GM18907 (cell line): ENCODE results near the gene PARP1.

Experiments
- ATAC-seq: cut with Tn5 transposase; IDR thresholded peaks from one replicate; pipeline ENCODE4 v1.9.1; 2021; ENCODE audit warnings: mild to moderate bottlenecking, moderate library complexity; ENCODE audit not compliant: unreplicated experiment

Gene PARP1

DNA sequence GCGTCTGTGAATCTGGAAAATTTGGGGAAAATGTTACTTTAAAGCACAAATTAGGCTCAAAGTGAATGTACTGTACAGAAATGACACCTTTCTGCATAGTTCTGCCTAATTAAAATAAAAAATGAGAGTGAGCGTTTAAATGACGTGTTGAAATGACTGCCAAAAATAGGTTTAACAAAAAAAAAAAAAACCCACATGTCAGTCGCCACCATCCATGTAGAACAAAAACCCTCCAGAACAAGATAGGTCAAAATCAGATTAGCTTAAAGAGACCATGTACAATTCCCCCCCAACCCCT is 745 bp downstream of the PARP1 start:
- no peak for ATAC-seq

DNA sequence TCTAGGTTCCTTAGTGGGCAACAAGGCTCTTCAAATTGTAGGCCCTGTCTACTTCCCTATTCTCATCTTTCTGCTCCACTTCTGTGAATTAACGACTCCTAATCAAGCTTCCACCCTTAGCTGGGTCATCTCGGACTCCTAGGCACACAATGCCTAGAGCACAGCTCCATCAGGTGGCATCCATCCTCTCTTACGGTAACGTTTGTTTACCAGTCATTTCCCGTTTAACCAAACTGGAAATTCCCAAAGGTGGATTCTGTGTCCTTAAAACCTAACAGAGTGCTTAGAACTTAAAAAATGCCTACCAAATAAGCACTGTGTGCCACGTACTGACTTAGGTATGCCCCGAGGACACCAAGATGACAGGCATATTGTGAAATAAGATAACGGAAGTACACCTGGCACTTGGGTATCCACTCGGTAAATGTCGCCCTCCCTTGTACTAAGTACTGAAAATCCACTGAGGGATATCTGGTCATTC is 1.5 kb downstream of the PARP1 start:
- no peak for ATAC-seq

DNA sequence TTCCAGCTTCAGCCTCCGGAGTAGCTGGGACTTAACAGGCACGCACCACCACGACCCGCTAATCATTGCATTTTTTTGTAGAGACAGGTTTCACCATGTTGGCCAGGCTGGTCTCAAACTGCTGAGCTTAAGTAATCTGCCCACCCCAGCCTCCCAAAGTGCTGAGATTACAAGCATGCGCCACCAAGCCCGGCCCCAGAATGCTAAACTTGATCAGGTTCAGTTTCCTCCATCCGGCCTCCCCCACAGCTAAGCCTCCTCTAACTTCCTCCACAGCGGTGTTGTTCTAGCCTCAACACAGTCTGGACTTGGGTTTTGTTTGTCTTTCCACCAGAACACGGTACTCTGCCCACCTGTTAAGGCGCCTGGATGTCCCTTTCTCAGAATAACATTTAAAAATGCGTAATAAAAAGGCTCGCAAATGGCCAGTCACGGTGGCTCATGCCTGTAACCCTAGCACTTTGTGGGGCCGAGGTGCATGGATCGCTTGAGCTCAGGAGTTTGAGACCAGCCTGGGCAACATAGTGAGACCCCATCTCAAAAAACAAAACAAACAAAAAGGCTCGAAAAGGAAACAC is 2.4 kb downstream of the PARP1 start:
- ATAC-seq, result peak; percentile 28

DNA sequence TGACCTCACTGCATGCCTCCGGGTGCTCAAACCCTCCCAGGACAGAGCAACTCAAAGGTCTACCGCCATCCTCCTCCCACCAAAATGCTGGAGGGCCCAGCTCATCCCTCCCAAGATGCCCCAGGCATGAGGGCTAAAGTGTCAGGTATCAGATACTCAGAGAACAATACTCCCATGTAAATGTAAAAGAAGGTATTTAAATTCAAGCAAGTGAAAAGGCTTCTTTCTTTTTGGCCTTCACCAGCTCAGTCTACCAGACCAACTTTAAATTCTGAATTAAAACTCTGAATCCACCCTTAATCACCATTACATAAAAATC is 3.0 kb downstream of the PARP1 start:
- no peak for ATAC-seq

DNA sequence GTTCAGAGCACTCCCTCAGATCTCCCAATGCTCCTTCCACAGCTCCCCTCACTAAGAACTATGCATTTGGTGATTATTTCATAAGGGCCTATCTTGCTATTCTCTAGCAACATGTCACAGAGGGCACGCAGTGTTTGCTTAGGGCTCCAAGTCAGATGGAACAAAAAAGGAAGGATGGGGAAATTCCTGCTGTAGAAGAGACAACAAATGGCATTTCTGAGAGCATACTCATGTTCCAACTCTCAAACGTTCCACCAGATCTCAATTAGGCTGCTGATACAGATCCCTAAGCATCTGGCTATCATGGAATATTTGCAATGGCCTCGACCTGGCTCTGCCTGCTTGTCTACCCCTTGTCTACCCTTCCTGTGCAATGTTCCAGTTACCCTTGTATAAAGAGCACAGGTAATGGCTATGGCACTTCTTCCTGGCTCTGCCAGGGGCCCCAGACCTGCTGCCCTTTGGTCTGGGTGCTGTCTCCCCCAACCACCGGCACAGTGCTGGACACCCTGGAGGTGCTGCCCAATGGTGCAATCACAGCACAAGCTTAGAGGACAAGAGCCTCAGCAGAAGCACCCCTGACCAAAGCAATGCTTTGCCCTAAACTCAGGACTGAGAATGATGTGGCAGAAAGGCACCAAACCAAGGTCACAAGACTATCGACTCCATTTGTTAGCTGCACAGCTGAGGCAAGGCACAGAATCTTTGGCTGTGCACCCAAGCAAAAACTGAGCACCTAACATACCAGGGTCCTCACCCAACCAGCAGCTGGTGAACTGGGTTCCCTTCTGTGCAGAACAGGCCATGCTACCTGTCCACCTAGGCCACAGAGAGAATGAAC is 3.6 kb downstream of the PARP1 start:
- no peak for ATAC-seq

DNA sequence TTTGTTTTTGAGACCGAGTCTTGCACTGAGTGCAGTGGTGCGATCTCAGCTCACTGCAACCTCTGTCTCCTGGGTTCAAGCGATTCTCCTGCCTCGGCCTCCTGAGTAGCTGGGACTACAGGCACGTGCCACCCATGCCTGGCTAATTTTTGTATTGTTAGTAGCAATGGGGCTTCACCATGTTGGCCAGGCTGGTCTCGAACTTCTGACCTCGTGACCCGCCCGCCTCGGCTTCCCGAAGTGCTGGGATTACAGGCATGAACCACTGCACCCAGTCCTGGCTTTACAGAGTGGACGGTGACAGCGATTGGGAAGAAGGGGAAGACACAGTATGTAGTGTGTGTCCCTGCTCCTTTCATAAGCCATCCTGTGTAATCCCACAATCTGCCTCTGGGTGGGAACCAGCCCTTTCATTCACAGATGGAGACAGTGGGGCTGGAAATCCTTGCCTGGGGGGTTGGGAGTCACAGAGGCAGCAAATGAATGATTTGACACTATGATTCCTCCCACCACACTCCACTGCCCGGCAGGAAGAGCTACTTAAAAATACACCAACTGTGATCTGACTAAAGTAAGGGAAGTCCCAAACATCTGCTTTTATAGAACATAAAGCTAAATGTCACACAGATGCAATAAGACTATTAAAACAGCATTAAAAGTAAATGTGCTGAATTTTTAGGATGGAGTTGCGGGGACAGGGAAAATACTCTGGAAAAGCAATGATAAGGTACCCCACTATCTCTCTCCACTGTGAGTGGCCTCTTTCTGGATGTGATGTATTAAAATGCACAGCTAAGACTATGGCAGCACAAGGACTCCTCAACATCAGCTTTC is 4.5 kb downstream of the PARP1 start:
- ATAC-seq, result no peak

DNA sequence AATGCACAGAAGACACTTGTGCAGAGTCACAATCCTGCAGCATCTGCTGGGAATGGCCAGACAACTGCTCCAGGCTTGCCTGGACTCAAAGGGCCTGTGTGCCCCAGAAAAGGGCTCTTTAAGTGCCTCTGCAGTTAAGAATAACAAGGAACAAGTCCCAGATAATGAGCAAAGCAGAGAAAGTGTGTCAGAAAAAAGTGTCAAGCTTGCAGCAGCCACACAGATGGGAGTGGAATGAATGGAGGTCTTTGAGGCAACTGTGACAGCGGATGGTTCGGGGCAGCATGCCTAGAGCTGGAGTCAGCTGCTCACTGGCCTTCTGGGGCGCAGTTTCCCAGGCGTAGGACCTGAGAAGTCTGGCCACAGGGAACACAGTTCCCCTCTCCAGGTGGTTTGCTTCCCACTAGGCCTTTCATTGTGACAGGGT is 5.1 kb downstream of the PARP1 start:
- no peak for ATAC-seq

DNA sequence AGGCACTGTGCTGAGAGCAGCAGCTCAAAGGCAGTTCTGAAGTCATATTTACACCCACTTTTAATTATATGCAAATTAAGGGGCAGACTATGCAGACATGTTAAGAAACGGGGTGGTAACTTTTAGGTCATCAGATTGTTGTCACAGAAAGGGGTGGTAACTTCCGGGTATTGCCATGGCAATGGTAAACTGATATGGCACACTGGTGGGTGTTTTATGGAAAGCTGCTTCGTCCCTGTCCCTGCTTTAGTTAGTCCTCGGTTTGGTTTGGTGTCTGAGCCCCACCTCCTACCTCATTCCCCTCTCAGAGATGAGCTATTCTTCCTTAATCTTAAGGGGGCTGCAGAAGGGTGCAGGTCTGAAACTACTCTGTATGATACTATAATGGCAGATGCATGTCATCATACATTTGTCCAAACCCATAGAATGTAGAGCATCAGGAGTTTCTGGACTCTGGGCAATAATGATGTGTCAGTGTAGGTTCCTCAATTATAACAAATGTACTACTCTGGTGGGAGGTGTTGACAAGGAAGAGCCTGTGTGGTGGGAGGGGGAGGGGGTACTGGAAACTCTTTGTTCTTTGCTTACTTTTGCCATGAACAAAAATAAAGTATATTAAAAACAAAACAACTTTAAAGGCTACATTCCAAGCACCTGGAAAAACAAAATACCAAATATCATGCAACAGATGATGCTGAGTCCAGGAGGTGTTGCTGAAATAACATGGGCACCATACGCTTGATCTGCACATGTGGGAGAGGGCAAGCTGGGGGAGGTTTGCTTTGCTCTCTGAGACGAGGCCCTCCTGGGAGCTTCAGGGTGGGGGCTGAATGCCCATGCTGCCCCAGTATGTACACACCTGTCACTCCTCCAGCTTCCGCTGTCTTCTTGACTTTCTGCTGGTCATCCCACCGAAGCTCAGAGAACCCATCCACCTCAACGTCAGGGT is 6.3 kb downstream of the PARP1 start:
- no peak for ATAC-seq

DNA sequence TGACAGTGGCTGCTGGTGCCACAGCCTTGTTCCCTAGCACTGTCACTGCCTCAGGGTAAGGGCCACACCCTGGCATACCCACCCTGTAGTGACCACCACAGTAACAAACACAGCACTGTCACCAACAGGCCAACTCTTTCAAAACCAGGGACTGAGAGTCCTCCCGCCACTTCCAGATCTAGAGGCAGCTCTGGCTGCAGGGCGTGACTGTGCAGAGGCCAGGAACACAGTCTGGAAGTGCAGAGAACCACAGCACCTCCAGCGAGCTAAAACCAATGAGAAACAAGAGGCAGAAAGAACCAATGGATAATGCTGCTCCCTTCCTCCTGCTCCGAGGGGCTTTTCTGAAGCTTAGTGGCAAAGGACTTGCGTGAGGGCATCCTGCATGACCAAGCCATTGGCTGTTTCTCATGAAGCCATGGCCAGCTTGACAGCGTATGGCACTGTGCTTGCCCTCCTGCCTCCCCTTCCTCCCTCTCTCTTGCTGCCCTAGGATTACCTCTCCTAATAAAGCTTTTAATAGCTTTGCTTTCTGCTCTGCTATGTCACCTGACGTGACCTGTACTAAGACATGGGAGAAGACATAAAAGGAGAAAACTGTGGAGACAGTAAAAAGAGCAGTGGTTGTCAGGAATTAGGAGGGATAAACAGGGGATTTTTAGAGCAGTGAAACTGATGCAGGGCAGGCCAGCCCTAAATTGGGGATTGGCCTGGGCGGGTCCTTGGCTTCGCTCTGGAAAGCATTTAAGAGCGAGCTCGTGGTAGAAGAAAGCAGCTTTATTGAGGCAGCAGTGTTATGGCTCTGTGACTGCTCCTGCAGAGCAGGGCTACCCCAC is 7.2 kb downstream of the PARP1 start:
- ATAC-seq, result no peak

DNA sequence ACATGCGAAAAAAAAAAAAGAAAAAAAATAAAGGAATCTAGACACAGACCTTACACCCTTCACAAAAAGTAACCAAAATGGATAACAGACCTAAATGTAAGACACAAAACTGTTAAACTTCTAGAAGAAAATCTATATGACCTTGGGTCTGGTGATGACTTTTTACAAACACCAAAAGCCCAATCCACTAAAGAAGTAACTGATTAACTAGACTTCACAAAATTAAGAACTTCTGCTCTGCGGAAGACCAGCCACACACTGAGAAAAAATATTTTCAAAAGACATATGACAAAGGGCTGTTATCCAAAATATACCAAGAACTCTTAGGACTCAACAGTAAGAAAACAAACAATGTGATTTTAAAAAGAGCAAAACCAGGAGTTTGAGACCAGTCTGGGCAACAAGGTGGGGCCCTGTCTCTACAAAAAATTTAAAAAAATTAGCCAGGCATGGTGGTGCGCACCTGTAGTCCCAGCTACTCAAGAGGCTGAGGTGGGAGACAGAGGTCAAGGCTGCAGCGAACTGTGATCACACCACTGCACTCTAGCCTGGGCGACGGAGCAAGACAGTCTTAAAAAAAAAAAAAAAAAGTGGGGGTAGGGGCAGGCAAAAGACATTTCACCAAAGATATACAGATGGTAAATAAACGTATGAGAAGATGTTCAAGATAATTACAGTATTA is 9.8 kb downstream of the PARP1 start:
- ATAC-seq, result no peak

DNA sequence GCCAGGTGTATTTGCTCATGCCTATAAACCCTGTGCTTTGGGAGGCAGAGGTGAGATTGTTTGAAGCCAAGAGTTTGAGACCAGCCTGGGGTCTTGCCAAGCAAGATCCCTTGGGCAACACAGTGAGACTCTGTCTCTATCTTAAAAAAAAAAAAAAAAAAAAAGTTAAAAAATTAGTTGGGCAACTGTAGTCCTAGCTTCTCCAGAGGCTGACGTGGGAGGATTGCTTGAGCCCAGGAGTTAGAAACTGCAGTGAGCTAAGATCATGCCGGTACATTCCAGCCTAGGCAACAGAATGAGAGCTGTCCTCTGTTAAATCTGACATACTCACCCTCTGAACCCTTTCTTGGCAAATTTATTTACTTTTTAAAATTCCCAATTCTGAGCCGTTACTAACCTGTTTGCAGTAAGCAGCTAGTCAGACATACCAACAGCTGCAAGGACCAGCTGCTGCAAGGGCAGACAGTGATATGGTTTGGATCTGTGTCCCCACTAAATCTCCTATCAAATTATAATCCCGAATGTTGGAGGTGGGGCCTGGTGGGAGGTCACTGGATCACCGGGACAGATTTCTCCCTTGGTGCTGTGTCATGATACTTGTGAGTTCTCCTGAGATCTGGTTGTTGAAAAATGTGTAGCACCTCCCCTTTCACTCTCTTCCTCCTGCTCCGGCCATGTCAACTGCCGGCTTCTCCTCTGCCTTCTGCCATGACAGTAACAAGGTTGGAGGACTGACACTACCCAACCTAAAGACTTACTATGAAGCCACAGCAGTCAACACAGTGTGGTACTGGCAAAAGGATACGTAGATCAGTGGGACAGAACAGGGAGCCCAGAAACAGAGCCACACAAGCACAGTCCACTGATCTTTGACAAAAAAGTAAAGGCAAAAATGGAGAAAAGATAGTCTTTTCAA is 10.6 kb downstream of the PARP1 start:
- ATAC-seq, result no peak

DNA sequence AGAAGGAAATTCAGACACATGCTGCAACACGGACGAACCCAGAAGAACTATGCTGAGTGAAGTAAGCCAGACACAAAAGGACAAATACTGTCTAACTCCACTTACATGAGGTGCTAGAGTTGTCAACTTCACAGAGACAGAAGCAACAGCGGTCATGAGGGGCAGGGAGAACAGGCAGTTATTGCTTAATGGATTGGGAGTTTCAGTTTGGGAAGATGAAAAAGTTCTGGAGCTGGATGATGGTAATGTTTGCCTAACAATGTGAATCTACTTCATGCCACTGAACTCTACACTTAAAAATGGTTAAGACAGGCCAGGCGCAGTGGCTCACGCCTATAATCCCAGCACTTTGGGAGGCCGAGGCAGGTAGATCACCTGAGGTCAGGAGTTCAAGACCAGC is 12.1 kb downstream of the PARP1 start:
- ATAC-seq, result no peak

DNA sequence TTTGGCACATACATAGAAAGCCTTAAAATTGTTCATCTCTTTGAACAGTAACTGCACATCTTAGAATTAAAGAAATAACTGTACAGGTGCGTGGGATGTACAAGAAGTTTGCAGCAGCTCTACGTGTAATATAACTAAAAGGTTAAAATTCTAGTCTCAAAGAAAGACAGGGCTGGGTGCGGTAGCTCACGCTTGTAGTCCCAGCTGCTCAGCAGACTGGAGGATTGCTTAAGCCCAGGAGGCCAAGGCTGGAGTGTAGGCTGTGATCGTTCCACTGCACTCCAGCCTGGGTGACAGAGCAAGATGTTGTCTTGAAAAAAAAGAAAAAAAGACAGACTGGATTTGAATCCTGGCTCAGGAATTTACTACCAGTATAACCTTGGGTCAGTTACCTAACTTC is 13.4 kb downstream of the PARP1 start:
- ATAC-seq, result no peak

DNA sequence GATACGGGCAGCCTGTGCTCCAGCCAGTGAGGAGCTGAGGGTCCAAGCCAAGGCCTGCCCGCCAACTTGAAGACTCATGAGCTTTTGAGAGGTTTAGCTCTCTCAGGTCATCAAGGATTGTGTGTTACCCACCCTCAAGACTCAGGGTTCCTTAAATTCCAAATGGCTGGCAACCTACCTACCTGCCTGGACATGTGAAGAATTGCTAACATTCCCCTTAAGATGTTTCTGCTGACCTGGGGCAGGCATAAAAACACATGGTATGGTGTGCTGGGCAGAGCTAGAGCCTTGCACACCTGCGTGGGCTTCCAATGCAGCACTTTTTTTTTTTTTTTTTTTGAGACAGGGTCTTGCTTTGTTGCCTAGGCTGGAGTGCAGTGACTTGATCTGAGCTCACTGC is 17.2 kb downstream of the PARP1 start:
- no peak for ATAC-seq

DNA sequence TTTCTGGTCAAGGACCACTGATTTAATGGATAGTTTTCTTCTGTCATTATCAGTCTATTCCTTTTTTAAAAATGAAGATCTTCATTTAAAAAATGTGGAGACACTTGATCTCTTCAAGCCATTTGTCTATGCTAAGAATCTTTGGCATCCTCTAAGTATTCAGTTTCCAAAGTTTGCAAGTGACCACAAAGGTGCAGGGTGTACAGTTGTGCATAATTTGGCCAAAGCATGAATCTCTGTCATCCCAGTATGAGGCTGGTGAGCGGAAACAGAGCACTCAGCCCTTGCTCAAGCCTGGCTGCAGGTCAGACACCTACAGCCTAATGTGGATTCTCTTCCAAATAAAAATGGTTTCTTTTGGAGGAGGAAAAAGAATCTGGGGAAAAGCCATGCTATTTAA is 19.8 kb downstream of the PARP1 start:
- no peak for ATAC-seq

DNA sequence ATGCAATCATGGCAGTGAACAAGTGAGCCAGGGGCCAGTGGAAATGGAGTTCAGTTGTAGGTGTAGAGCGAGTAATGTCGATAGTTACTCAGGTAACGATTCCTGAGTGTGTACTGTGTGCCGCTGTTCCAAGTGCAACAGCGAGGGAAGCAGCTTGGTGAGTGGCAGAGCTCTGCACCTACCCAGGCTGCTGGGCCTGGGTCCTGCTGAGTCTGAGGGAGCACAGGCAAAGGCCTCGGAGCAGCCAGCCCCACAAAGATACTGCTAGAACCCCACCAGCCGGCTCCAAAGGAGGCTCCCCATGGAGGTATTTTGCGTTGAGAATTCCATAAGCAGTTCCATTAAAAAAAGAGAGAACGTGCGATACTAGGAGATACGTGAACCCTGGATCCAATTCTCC is 23.2 kb downstream of the PARP1 start:
- no peak for ATAC-seq

DNA sequence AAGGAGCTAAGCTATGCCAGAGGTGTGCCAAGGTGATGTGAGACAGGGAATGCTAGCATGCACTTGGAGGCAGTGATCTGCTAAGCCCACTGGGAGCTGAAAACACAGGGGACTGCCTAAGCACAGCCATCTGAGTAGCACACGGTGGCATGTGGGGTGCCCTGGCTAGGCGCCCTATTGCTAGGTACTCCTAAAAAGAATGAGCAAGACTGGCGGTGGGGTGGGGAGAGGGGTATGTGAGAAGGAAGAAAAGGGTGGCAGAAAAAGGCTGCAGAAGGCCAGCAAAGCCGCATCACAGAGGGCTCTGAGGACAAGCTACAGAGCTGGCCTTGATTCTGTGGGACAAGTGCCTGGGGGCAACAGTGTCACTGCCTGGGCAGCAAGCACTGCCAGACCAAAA is 23.9 kb downstream of the PARP1 start:
- ATAC-seq, result no peak

DNA sequence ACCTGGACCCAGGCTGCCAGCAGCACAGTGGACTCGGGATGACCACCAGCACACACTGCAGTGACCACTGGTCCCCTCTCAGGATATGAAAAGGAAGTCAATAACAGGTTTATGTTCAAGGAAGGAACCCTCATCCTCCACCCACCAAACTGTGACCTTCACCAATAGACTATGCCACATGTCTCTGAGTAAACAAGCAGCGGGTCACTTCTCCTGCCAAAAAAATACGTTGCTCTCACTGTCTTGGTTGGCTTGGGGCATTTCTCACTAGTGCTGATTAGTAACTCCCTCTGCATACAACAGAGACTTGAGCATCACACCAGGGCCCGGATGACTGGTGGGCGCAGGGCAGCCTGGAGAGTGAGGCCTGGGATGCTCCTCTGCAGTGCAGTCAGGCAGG is 25.9 kb downstream of the PARP1 start:
- no peak for ATAC-seq
